Astrocyte (in vitro differentiated cells and primary cell): ENCODE data around the gene MED15. TPM values are rescaled to one million over a fixed set of nuclear protein-coding genes. Genes with fewer than 3 reads are reported as not detected.

ENCODE experiments used
- DNase-seq: peaks from one replicate; pipeline ENCODE4 v3.0.0-alpha.2; 2010; ENCODE audit warnings: low read depth
- FAIRE-seq: peaks from 2 replicates; lab custom pipeline; 2011; peaks lifted over from hg19 to GRCh38; lab: Jason Lieb, UNC
- H2AFZ ChIP-seq: 2 replicates; pipeline ENCODE4 v1.6.0; 2012; ENCODE audit warnings: low read depth, low read length, inconsistent platforms
- H3K27ac ChIP-seq: 2 replicates; pipeline ENCODE4 v1.5.1; 2011; ENCODE audit warnings: low read depth, low read length, inconsistent platforms
- H3K27me3 ChIP-seq: 2 replicates; pipeline ENCODE4 v1.6.0; 2011; ENCODE audit warnings: low read length, inconsistent platforms; ENCODE audit not compliant: insufficient read depth
- H3K36me3 ChIP-seq: 2 replicates; pipeline ENCODE4 v1.5.1; 2011; ENCODE audit warnings: low read length, inconsistent platforms; ENCODE audit not compliant: insufficient read depth
- H3K4me1 ChIP-seq: 2 replicates; pipeline ENCODE4 v1.5.1; 2011; ENCODE audit warnings: low read length, inconsistent platforms; ENCODE audit not compliant: insufficient read depth
- H3K4me2 ChIP-seq: 2 replicates; pipeline ENCODE4 v1.6.0; 2012; ENCODE audit warnings: low read length, inconsistent platforms
- H3K4me3 ChIP-seq: 2 replicates; pipeline ENCODE4 v1.5.1; 2011; ENCODE audit warnings: low read depth, mild to moderate bottlenecking, low read length, inconsistent platforms; ENCODE audit not compliant: insufficient read depth
- H3K79me2 ChIP-seq: 2 replicates; pipeline ENCODE4 v1.6.0; 2012; ENCODE audit warnings: mild to moderate bottlenecking, low read length, inconsistent platforms; ENCODE audit not compliant: insufficient read depth
- H3K9ac ChIP-seq: 2 replicates; pipeline ENCODE4 v1.6.0; 2012; ENCODE audit warnings: mild to moderate bottlenecking, low read length, inconsistent platforms
- H3K9me3 ChIP-seq: 2 replicates; pipeline ENCODE4 v1.5.1; 2012; ENCODE audit warnings: low read depth, mild to moderate bottlenecking, low read length, inconsistent platforms; ENCODE audit not compliant: insufficient read depth
- H4K20me1 ChIP-seq: 2 replicates; pipeline ENCODE4 v1.6.0; 2012; ENCODE audit warnings: low read length, inconsistent platforms; ENCODE audit not compliant: insufficient read depth
- H3K27ac Mint-ChIP-seq: one replicate; pipeline ENCODE4 v1.8.0; 2021; ENCODE audit warnings: mild to moderate bottlenecking, mixed read lengths; ENCODE audit not compliant: unreplicated experiment
- H3K27me3 Mint-ChIP-seq: one replicate; pipeline ENCODE4 v1.8.0; 2021; ENCODE audit warnings: low read depth, mixed read lengths; ENCODE audit not compliant: unreplicated experiment
- H3K36me3 Mint-ChIP-seq: one replicate; pipeline ENCODE4 v1.8.0; 2021; ENCODE audit warnings: low read depth, mixed read lengths; ENCODE audit not compliant: unreplicated experiment
- H3K4me1 Mint-ChIP-seq: one replicate; pipeline ENCODE4 v1.8.0; 2021; ENCODE audit warnings: low read depth, mixed read lengths; ENCODE audit not compliant: unreplicated experiment
- H3K4me3 Mint-ChIP-seq: one replicate; pipeline ENCODE4 v1.8.0; 2021; ENCODE audit warnings: mild to moderate bottlenecking, moderate library complexity, mixed read lengths; ENCODE audit not compliant: unreplicated experiment
- H3K9me3 Mint-ChIP-seq: one replicate; pipeline ENCODE4 v1.8.0; 2021; ENCODE audit warnings: mild to moderate bottlenecking, mixed read lengths; ENCODE audit not compliant: unreplicated experiment
- CTCF ChIP-seq: IDR thresholded peaks from 2 replicates; pipeline ENCODE4 v1.5.1; 2011; ENCODE audit warnings: low read depth, mild to moderate bottlenecking, inconsistent platforms, low read length, moderate library complexity; ENCODE audit not compliant: insufficient read depth
- EZH2 ChIP-seq: IDR thresholded peaks from 2 replicates; pipeline ENCODE4 v1.6.1; 2012; ENCODE audit warnings: mild to moderate bottlenecking, low read length, inconsistent platforms; ENCODE audit not compliant: insufficient read depth
- total RNA-seq: library from RNA; stranded (reverse); gene quantifications from 2 replicates; pipeline ENCODE4 v1.2.1, GENCODE V29; 2021

Gene MED15
- total RNA-seq, 1 donor from 2014 or later, result 153 TPM

- no peak overlapping the region for H3K4me3 Mint-ChIP-seq
- H3K27ac Mint-ChIP-seq, result no peak overlapping the region
- Histone ChIP-seq H3K4me1 (peaks cover 17% of the 10 kb centered on the region), H3K4me3 (no peak overlapping the region), H3K9me3 (no peaks in the 10 kb centered on the region), H4K20me1 (peaks cover 75% of the 10 kb centered on the region), H2AFZ (no peak overlapping the region), H3K9ac (no peak overlapping the region), H3K79me2 (peaks cover 56% of the 10 kb centered on the region), H3K36me3 (peaks cover 49% of the 10 kb centered on the region), H3K27me3 (no peaks in the 10 kb centered on the region), H3K4me2 (no peak overlapping the region), H3K27ac (no peak overlapping the region)
- no peak for TF ChIP-seq CTCF
- no peak for TF ChIP-seq EZH2
- H3K36me3 Mint-ChIP-seq, result peaks cover 42% of the 10 kb centered on the region
- FAIRE-seq, result no peak
- no peaks in the 10 kb centered on the region for H3K27me3 Mint-ChIP-seq
- H3K4me1 Mint-ChIP-seq, result peaks cover 39% of the 10 kb centered on the region
- no peak for DNase-seq
- H3K9me3 Mint-ChIP-seq, result no peaks in the 10 kb centered on the region
Measured at GRCh38 chr22:20562607-20563465, 55.4 kb downstream of the MED15 start.

GRCh38 chr22:20563466-20563906, 56.1 kb downstream of the MED15 start:
- peaks cover 23% of the 10 kb centered on the region for H3K4me1 ChIP-seq
- FAIRE-seq (no peak), DNase-seq (no peak)
- H2AFZ ChIP-seq, result no peak overlapping the region
- no peaks in the 10 kb centered on the region for H3K27me3 Mint-ChIP-seq
- H3K4me1 Mint-ChIP-seq, result peaks cover 37% of the 10 kb centered on the region
- H3K79me2 ChIP-seq, result peaks cover 52% of the 10 kb centered on the region
- no peak overlapping the region for H3K27ac ChIP-seq
- H3K27ac Mint-ChIP-seq, result no peak overlapping the region
- no peaks in the 10 kb centered on the region for H3K27me3 ChIP-seq
- H3K4me2 ChIP-seq, result no peak overlapping the region
- H4K20me1 ChIP-seq, result peaks cover 75% of the 10 kb centered on the region
- H3K4me3 ChIP-seq, result no peak overlapping the region
- peaks cover 47% of the 10 kb centered on the region for H3K36me3 ChIP-seq
- no peaks in the 10 kb centered on the region for H3K9me3 ChIP-seq
- H3K9me3 Mint-ChIP-seq, result no peaks in the 10 kb centered on the region
- H3K9ac ChIP-seq, result no peak overlapping the region
- H3K36me3 Mint-ChIP-seq, result peaks cover 41% of the 10 kb centered on the region
- no peak for TF ChIP-seq EZH2
- no peak for TF ChIP-seq CTCF
- H3K4me3 Mint-ChIP-seq, result no peak overlapping the region

DNA sequence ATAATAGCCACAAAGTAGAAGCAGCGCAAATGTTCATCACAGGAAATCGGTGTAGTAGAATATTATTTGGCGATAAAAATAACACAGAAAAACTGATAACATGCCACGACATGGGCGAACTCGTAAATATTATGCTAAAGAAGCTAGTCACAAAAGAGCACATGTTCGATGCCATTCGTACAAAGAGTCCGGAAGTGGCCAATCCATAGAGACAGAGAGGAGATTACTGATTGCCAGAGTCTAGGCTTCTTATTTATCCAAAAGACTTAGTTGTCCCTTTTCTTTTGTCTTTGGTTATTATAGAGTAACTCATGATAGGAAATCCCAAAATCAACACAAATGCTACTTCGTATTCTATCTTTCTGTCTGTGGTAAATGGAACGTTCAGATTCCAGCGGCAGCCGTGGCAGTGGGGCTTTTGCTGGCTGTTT, 56.5 kb downstream of the MED15 start:
- Mint-ChIP-seq H3K4me1 (peaks cover 42% of the 10 kb centered on the region), H3K27ac (peak overlapping the region; percentile 26), H3K9me3 (no peaks in the 10 kb centered on the region), H3K27me3 (no peaks in the 10 kb centered on the region), H3K4me3 (peak overlapping the region; percentile 27), H3K36me3 (peaks cover 39% of the 10 kb centered on the region)
- no peak overlapping the region for H3K4me2 ChIP-seq
- peaks cover 47% of the 10 kb centered on the region for H3K36me3 ChIP-seq
- no peak overlapping the region for H3K9ac ChIP-seq
- no peak overlapping the region for H2AFZ ChIP-seq
- H3K9me3 ChIP-seq, result no peaks in the 10 kb centered on the region
- H3K27me3 ChIP-seq, result no peaks in the 10 kb centered on the region
- TF ChIP-seq EZH2 (no peak), CTCF (no peak)
- H3K4me3 ChIP-seq, result no peak overlapping the region
- no peak overlapping the region for H3K27ac ChIP-seq
- H3K4me1 ChIP-seq, result peaks cover 28% of the 10 kb centered on the region
- DNase-seq (no peak), FAIRE-seq (no peak)
- peaks cover 75% of the 10 kb centered on the region for H4K20me1 ChIP-seq
- peaks cover 48% of the 10 kb centered on the region for H3K79me2 ChIP-seq
